GM21529 (cell line): ENCODE measurements around the gene RBMS2.
A peak's percentile ranks its signal among the peaks of the same experiment; 100 is the strongest.
"Not testable (repeated sequence)": the region's sequence is repeated elsewhere in the genome, so short reads cannot be mapped to it uniquely, and the experiment has no call there.

ENCODE experiments used
- ATAC-seq: cut with Tn5 transposase; IDR thresholded peaks from one replicate; pipeline ENCODE4 v1.9.1; 2021; ENCODE audit not compliant: unreplicated experiment

RBMS2 gene

GRCh38 chr12:56521590-56522371 is at the start of gene RBMS2:
TSS of gene RBMS2 (plus strand) at chr12:56521820. CDS start at chr12:56522024, 204 bp downstream.
- ATAC-seq: peak; percentile 66

GRCh38 chr12:56474389-56474788 is 47.2 kb upstream of the RBMS2 start:
- ATAC-seq: no peak

GRCh38 chr12:56476143-56476542 is 45.5 kb upstream of the RBMS2 start:
- no peak for ATAC-seq

GRCh38 chr12:56476972-56477432 is 44.6 kb upstream of the RBMS2 start:
- ATAC-seq: no peak

GRCh38 chr12:56477521-56478225 is 43.9 kb upstream of the RBMS2 start:
- no peak for ATAC-seq

- ATAC-seq: no peak
Measured at GRCh38 chr12:56479625-56480024, 42.0 kb upstream of the RBMS2 start.

GRCh38 chr12:56484566-56484965 is 37.1 kb upstream of the RBMS2 start:
- ATAC-seq: no peak

- no peak for ATAC-seq
Measured at GRCh38 chr12:56486694-56487093, 34.9 kb upstream of the RBMS2 start.

GRCh38 chr12:56487448-56488040 is 34.1 kb upstream of the RBMS2 start:
- ATAC-seq: peak; percentile 27

GRCh38 chr12:56488041-56488955 is 33.3 kb upstream of the RBMS2 start, which contains the start of gene GLS2:
TSS of gene GLS2 (minus strand) at chr12:56488161. CDS start at chr12:56488118, 43 bp downstream.
- peak; percentile 92 for ATAC-seq

GRCh38 chr12:56490360-56490759 is 31.3 kb upstream of the RBMS2 start:
- ATAC-seq: no peak

GRCh38 chr12:56493409-56494105 is 28.1 kb upstream of the RBMS2 start:
- ATAC-seq: not testable (repeated sequence)

GRCh38 chr12:56494106-56494415 is 27.6 kb upstream of the RBMS2 start:
- not testable (repeated sequence) for ATAC-seq

GRCh38 chr12:56494481-56494880 is 27.1 kb upstream of the RBMS2 start:
- ATAC-seq: not testable (repeated sequence)

GRCh38 chr12:56496704-56497103 is 24.9 kb upstream of the RBMS2 start:
- not testable (repeated sequence) for ATAC-seq

- ATAC-seq: not testable (repeated sequence)
Measured at GRCh38 chr12:56498126-56498902, 23.3 kb upstream of the RBMS2 start.

- ATAC-seq: not testable (repeated sequence)
Measured at GRCh38 chr12:56499452-56499851, 22.2 kb upstream of the RBMS2 start.

- ATAC-seq: not testable (repeated sequence)
Measured at GRCh38 chr12:56499879-56500278, 21.7 kb upstream of the RBMS2 start.

- no peak for ATAC-seq
Measured at GRCh38 chr12:56510786-56511185, 10.8 kb upstream of the RBMS2 start.
